ENCODE results near the gene USP21. TPM values are rescaled to one million over a fixed set of nuclear protein-coding genes. Genes with fewer than 3 reads are reported as not detected.

USP21 gene
- total and polyA plus RNA-seq, 9 of the 15 experiments (the other 6 are each of a cell fraction or from before 2014, with no cell fraction given), result 4.9 to 52.4 (median 21.6) TPM

GRCh38 chr1:161119092-161119903 is 40.0 kb upstream of the USP21 start (continued):
- TF ChIP-seq, protein P1, sequence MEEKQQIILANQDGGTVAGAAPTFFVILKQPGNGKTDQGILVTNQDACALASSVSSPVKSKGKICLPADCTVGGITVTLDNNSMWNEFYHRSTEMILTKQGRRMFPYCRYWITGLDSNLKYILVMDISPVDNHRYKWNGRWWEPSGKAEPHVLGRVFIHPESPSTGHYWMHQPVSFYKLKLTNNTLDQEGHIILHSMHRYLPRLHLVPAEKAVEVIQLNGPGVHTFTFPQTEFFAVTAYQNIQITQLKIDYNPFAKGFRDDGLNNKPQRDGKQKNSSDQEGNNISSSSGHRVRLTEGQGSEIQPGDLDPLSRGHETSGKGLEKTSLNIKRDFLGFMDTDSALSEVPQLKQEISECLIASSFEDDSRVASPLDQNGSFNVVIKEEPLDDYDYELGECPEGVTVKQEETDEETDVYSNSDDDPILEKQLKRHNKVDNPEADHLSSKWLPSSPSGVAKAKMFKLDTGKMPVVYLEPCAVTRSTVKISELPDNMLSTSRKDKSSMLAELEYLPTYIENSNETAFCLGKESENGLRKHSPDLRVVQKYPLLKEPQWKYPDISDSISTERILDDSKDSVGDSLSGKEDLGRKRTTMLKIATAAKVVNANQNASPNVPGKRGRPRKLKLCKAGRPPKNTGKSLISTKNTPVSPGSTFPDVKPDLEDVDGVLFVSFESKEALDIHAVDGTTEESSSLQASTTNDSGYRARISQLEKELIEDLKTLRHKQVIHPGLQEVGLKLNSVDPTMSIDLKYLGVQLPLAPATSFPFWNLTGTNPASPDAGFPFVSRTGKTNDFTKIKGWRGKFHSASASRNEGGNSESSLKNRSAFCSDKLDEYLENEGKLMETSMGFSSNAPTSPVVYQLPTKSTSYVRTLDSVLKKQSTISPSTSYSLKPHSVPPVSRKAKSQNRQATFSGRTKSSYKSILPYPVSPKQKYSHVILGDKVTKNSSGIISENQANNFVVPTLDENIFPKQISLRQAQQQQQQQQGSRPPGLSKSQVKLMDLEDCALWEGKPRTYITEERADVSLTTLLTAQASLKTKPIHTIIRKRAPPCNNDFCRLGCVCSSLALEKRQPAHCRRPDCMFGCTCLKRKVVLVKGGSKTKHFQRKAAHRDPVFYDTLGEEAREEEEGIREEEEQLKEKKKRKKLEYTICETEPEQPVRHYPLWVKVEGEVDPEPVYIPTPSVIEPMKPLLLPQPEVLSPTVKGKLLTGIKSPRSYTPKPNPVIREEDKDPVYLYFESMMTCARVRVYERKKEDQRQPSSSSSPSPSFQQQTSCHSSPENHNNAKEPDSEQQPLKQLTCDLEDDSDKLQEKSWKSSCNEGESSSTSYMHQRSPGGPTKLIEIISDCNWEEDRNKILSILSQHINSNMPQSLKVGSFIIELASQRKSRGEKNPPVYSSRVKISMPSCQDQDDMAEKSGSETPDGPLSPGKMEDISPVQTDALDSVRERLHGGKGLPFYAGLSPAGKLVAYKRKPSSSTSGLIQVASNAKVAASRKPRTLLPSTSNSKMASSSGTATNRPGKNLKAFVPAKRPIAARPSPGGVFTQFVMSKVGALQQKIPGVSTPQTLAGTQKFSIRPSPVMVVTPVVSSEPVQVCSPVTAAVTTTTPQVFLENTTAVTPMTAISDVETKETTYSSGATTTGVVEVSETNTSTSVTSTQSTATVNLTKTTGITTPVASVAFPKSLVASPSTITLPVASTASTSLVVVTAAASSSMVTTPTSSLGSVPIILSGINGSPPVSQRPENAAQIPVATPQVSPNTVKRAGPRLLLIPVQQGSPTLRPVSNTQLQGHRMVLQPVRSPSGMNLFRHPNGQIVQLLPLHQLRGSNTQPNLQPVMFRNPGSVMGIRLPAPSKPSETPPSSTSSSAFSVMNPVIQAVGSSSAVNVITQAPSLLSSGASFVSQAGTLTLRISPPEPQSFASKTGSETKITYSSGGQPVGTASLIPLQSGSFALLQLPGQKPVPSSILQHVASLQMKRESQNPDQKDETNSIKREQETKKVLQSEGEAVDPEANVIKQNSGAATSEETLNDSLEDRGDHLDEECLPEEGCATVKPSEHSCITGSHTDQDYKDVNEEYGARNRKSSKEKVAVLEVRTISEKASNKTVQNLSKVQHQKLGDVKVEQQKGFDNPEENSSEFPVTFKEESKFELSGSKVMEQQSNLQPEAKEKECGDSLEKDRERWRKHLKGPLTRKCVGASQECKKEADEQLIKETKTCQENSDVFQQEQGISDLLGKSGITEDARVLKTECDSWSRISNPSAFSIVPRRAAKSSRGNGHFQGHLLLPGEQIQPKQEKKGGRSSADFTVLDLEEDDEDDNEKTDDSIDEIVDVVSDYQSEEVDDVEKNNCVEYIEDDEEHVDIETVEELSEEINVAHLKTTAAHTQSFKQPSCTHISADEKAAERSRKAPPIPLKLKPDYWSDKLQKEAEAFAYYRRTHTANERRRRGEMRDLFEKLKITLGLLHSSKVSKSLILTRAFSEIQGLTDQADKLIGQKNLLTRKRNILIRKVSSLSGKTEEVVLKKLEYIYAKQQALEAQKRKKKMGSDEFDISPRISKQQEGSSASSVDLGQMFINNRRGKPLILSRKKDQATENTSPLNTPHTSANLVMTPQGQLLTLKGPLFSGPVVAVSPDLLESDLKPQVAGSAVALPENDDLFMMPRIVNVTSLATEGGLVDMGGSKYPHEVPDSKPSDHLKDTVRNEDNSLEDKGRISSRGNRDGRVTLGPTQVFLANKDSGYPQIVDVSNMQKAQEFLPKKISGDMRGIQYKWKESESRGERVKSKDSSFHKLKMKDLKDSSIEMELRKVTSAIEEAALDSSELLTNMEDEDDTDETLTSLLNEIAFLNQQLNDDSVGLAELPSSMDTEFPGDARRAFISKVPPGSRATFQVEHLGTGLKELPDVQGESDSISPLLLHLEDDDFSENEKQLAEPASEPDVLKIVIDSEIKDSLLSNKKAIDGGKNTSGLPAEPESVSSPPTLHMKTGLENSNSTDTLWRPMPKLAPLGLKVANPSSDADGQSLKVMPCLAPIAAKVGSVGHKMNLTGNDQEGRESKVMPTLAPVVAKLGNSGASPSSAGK (IDR thresholded peaks at IDR 0.05), result peak; percentile 64
- TF ChIP-seq, protein P2, sequence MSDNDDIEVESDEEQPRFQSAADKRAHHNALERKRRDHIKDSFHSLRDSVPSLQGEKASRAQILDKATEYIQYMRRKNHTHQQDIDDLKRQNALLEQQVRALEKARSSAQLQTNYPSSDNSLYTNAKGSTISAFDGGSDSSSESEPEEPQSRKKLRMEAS (CRISPR knock-in tag; IDR thresholded peaks at IDR 0.05), result peak; percentile 66
- TF ChIP-seq MLX (CRISPR knock-in tag; conservative IDR thresholded peaks at IDR 0.05) (no peak), CXXC5 (CRISPR knock-in tag; IDR thresholded peaks at IDR 0.05) (no peak), PURB (CRISPR knock-in tag; IDR thresholded peaks at IDR 0.05; ENCODE audit: low read depth) (no peak), EP300 (IDR thresholded peaks at IDR 0.05; ENCODE audit: low read length) (no peak), SIRT6 (IDR thresholded peaks at IDR 0.05; ENCODE audit: low read depth, low read length) (no peak), TCF3 (CRISPR knock-in tag; IDR thresholded peaks at IDR 0.05) (no peak), ZNF436 (CRISPR knock-in tag; IDR thresholded peaks at IDR 0.05) (no peak), EHMT2 (IDR thresholded peaks at IDR 0.05) (0 out of 2 replicates have a peak, but pooled peaks have one; percentile 28), SMAD2 (IDR thresholded peaks at IDR 0.05; ENCODE audit: low read depth, low read length) (no peak), MAFF (IDR thresholded peaks at IDR 0.05; ENCODE audit: low read length) (no peak), ILF3 (IDR thresholded peaks at IDR 0.05; ENCODE audit: borderline replicate concordance) (no peak), ATF7 (IDR thresholded peaks at IDR 0.05) (peak; percentile 12; the same call in 1 of the 2 replicates), ZNF274 (IDR thresholded peaks at IDR 0.05; ENCODE audit: borderline replicate concordance, low read depth, low read length) (no peak), PTTG1 (tag; IDR thresholded peaks at IDR 0.05; ENCODE audit: low read depth) (no peak), GTF2A2 (tag; IDR thresholded peaks at IDR 0.05) (no peak)
